ENCODE results near the gene RAP1GDS1. TPM values are rescaled to one million over a fixed set of nuclear protein-coding genes. Genes with fewer than 3 reads are reported as not detected.
"Not testable (repeated sequence)": the region's sequence is repeated elsewhere in the genome, so short reads cannot be mapped to it uniquely, and the experiment has no call there.

The RAP1GDS1 gene
- total RNA-seq, 4 donors from 2014 or later = 33.3 to 48.4 (median 35.4) TPM

DNA sequence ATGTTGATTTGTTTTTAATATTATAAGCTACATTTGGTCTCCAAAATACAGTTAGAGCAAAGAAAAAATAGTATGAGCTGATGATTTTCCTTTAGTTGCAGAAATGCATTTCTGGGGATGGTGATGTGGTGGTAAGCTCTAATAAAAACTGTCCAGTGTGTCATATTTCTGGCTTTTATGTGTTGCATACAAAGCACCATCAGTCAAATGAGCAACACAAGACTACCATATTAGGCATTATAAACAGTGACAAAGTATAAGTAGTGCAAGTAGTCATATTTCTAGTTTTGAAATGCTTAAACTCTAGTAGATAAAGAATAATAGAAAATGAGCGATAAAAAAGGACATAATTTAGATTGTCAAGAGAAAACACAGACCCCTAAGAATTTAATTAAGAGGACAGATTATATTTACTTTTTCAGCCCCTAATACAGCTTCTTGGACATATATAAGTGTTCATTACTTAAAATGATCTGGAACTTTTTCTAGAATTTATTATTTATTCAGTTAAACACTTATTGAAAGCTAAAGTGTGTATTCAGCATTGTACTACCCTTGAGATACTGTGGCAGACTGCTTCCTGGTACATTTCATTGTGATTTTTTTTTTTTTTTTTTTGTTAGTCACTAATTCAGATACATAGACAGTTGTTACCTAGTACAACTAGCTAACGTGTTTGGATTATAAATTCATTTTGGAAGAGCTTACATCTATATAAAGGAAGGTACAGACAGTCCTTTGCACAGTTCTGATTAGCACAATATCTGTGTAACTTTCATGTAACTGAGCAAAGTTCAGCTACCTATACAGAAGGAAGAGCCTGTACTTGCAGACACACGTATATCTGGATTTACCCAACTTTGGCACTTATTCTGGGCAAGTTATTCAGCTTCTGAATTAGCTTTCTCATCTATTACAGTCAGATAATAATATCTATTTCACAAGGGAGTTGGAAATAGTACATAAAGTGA is 22.3 kb downstream of the RAP1GDS1 start:
- Histone ChIP-seq H3K9me3 (no peaks in the 10 kb centered on the region), H3K4me3 (no peak overlapping the region), H3K36me3 (no peaks in the 10 kb centered on the region), H3K27me3 (no peaks in the 10 kb centered on the region), H3K27ac (peak overlapping the region in 1 of 4 donors; percentile 18), H3K4me1 (peaks cover 0 to 9% (median 0%) of the 10 kb centered on the region in 4 donors)
- DNase-seq = no peak
- TF ChIP-seq POLR2A (IDR thresholded peaks at IDR 0.05) = no peak
- TF ChIP-seq CTCF (IDR thresholded peaks at IDR 0.05) = no peak

DNA sequence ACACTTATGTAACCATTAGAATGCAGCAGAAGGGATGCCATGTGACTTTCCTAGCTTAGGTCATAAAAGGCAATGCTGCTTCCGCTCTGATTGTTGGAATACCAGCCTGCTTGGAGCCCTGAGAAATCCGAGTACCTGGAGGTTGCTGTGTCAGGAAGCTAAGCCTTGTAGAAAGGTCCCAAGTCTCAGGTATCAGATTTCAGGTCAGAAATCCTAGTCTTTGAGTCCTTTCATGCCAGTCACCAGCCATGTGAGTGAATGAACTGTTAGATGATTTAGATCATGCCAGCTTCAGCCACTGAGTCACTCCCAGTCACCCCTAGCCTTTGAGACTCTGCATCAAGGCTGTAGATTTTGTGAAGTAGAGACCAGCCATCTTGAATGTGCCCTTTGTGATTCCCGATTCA is 23.5 kb downstream of the RAP1GDS1 start:
- H3K27me3 ChIP-seq = no peaks in the 10 kb centered on the region
- H3K27ac ChIP-seq = no peak overlapping the region
- DNase-seq = no peak
- TF ChIP-seq CTCF (IDR thresholded peaks at IDR 0.05) (no peak), POLR2A (IDR thresholded peaks at IDR 0.05) (no peak)
- no peak overlapping the region for H3K4me3 ChIP-seq
- no peaks in the 10 kb centered on the region for H3K36me3 ChIP-seq
- H3K4me1 ChIP-seq = peaks cover 0 to 14% (median 3%) of the 10 kb centered on the region in 4 donors
- no peaks in the 10 kb centered on the region for H3K9me3 ChIP-seq

GRCh38 chr4:98285676-98286075 is 24.5 kb downstream of the RAP1GDS1 start:
- no peaks in the 10 kb centered on the region for H3K27me3 ChIP-seq
- H3K4me3 ChIP-seq = no peak overlapping the region
- TF ChIP-seq CTCF (IDR thresholded peaks at IDR 0.05) = no peak
- no peak for TF ChIP-seq POLR2A (IDR thresholded peaks at IDR 0.05)
- no peaks in the 10 kb centered on the region for H3K36me3 ChIP-seq
- H3K9me3 ChIP-seq = no peaks in the 10 kb centered on the region
- DNase-seq = no peak
- H3K4me1 ChIP-seq = peaks cover 0 to 14% (median 3%) of the 10 kb centered on the region in 4 donors
- no peak overlapping the region for H3K27ac ChIP-seq

- Histone ChIP-seq H3K4me1 (peaks cover 0 to 14% (median 3%) of the 10 kb centered on the region in 4 donors), H3K4me3 (no peak overlapping the region), H3K9me3 (no peaks in the 10 kb centered on the region), H3K36me3 (no peaks in the 10 kb centered on the region), H3K27ac (no peak overlapping the region), H3K27me3 (no peaks in the 10 kb centered on the region)
- no peak for DNase-seq
- TF ChIP-seq POLR2A (IDR thresholded peaks at IDR 0.05) (no peak), CTCF (IDR thresholded peaks at IDR 0.05) (no peak)
Observed at GRCh38 chr4:98287328-98287727, 26.1 kb downstream of the RAP1GDS1 start.

DNA sequence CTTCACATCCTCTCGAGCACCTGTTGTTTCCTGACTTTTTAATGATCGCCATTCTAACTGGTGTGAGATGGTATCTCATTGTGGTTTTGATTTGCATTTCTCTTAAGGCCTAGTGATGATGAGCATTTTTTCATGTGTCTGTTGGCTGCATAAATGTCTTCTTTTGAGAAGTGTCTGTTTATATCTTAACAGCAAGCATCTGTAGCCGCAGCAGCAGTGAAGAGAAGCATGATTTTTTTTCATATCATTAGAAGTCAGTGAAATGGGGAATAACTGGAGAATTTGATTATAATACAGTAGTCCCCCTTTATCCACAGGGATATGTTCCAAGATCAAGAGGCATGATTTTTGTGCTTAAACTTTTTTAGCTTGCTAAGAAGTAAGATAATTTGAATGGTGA is 27.5 kb downstream of the RAP1GDS1 start:
- not testable (repeated sequence) for H3K9me3 ChIP-seq, H3K36me3 ChIP-seq, H3K4me3 ChIP-seq, H3K27me3 ChIP-seq, DNase-seq
- H3K27ac ChIP-seq = peak overlapping the region in 1 of 4 donors; percentile 51
- H3K4me1 ChIP-seq = peaks cover 0 to 14% (median 3%) of the 10 kb centered on the region in 4 donors

DNA sequence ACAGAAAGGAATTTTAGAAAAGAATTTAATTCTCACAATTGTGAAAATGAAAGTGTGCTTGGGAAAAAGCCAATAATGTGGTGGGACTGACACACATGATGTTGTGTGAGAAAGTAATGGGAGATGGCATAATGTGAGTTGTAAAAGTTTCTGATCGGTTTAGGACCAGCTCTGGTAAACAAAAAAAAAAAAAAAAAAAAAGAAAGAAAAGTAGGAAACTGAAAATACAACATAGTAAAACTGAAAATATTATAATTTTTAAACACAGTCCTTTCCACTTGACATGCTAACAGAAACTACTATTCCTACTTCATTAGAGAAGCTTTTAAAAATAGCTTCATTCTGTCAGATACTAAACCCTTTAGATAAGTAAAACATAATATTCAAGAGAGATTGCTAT is 28.2 kb downstream of the RAP1GDS1 start:
- Histone ChIP-seq H3K4me3 (no peak overlapping the region), H3K36me3 (no peaks in the 10 kb centered on the region), H3K27me3 (no peaks in the 10 kb centered on the region), H3K27ac (peak overlapping the region in 1 of 4 donors; percentile 51), H3K9me3 (no peaks in the 10 kb centered on the region), H3K4me1 (peaks cover 0 to 7% (median 3%) of the 10 kb centered on the region in 4 donors)
- no peak for DNase-seq
- no peak for TF ChIP-seq POLR2A (IDR thresholded peaks at IDR 0.05)
- TF ChIP-seq CTCF (IDR thresholded peaks at IDR 0.05) = no peak

Data from Peyer's patch (tissue), 4 donors.